GM12873 (cell line): ENCODE data around the gene PPP1R7.

Experiments used
- TF ChIP-seq, protein P1 (sequence below): IDR thresholded peaks from 2 replicates; pipeline ENCODE4 v1.5.1; 2012; ENCODE audit warnings: low read depth, mild to moderate bottlenecking, moderate library complexity, low read length, control low read depth; ENCODE audit not compliant: insufficient read depth; ENCODE audit errors: missing control alignments

The PPP1R7 gene

DNA sequence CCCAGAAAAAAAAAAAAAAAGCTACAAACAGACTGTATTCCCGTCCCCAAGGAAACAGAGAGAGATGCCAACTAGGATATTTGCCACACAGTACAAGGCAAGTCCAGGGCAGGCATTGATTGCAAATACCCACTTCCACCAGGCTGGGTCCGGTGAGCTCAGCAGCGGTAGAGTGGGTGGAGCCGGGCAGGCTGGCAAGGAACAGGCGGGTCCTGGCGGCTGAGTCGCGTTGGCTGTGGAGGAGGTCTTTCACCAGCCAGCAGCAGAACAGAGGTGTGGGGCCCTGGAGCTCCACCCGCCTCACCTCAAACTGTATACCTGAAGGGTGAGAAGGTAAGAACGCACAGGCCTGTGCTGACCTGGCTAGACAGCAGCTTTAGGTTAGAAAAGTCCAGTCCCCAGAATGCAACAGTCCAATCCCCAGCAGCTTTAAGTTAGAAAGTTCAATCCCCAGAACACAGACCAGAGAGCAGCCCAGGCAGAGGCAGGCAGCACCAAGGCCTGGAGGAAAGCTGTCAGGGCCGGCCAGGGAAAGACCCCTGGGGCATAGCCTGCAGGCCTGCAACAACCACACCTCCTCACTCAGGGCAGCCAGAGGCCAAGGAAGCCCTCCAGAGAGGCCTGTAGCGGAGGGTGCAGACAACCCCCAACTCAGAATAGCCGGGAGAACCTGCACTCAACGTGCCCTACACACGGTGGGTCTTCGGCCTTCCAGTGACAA, 26.3 kb upstream of the PPP1R7 start:
- TF ChIP-seq, protein P1, sequence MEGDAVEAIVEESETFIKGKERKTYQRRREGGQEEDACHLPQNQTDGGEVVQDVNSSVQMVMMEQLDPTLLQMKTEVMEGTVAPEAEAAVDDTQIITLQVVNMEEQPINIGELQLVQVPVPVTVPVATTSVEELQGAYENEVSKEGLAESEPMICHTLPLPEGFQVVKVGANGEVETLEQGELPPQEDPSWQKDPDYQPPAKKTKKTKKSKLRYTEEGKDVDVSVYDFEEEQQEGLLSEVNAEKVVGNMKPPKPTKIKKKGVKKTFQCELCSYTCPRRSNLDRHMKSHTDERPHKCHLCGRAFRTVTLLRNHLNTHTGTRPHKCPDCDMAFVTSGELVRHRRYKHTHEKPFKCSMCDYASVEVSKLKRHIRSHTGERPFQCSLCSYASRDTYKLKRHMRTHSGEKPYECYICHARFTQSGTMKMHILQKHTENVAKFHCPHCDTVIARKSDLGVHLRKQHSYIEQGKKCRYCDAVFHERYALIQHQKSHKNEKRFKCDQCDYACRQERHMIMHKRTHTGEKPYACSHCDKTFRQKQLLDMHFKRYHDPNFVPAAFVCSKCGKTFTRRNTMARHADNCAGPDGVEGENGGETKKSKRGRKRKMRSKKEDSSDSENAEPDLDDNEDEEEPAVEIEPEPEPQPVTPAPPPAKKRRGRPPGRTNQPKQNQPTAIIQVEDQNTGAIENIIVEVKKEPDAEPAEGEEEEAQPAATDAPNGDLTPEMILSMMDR: no peak

DNA sequence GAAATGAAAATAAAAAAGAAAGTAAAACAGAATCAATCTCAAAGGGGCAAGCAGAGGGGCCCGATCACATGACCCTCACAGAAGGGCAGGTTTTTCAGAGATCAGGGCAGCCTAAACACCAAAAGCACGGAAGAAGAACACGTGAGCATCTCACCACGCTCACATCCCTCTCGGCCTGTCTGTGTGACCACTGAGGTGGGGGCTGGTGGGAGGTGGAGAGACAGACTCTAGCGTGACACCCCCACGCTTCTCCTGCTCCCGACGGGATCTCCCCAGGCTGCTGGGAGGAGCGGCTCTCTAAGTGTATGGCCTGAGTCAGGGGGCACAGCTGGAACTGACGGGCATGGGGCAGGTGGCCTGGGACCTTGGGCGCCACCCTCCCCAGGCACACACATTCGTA, 24.6 kb upstream of the PPP1R7 start:
- TF ChIP-seq, protein P1: no peak

DNA sequence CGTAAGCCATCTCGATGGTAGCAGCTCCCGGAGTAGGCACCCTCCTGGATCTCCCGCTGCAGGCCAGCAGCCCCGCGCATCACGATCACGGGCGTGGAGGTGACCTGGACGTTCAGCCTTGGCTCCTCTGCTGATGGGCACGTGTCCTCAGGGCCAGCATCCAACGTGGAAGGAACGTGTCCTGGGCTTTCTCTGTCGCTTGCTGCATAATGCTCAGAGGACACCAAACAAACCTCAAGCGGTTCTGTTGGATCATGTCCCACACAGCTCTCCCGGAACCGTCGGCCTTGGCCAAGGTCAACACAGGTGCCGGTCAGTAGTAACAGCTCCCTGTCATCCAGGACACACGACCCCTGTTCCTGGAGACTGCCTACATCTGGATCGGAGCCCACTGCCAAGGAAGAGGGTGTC, 24.1 kb upstream of the PPP1R7 start:
- TF ChIP-seq, protein P1: no peak

DNA sequence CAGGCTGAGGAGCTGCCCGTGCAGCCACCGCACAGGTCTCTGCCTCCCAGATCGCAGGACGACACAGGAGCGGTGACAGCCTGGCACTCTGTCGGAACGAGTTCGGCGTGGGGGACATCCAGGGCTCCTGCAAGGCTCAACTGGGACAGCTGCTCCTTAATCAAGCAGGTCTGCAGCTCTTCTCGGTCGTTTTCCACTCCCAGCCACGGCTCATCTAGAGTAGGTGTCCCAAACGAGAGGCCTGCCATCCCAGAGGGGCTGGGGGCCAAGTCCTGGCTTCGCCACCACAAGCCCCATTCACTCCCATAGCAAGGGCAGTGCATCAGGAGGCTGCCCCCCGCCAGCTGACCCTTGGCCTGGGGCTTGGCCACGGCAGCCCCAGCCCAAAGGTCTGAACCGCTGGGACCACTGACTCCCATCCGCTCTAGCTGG, 23.5 kb upstream of the PPP1R7 start:
- TF ChIP-seq, protein P1: no peak

DNA sequence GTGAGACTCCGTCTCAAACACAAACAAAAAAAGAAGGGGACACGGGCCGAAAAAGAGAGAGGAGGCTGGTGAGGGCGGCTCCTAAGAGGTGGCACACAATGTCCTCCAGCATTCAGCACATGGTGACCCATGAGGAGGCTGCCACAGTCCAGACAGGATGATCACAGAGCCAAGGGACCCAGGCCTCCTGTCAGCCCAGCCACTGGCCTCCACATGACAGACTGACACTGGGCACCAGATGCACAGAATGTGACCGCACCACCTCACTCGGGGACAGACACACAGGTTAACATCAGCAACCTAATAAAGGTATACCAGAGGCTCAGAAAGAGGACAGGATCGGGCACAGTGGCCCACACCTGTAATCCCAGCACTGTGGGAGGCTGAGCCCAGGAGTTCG, 22.0 kb upstream of the PPP1R7 start:
- TF ChIP-seq, protein P1: no peak

DNA sequence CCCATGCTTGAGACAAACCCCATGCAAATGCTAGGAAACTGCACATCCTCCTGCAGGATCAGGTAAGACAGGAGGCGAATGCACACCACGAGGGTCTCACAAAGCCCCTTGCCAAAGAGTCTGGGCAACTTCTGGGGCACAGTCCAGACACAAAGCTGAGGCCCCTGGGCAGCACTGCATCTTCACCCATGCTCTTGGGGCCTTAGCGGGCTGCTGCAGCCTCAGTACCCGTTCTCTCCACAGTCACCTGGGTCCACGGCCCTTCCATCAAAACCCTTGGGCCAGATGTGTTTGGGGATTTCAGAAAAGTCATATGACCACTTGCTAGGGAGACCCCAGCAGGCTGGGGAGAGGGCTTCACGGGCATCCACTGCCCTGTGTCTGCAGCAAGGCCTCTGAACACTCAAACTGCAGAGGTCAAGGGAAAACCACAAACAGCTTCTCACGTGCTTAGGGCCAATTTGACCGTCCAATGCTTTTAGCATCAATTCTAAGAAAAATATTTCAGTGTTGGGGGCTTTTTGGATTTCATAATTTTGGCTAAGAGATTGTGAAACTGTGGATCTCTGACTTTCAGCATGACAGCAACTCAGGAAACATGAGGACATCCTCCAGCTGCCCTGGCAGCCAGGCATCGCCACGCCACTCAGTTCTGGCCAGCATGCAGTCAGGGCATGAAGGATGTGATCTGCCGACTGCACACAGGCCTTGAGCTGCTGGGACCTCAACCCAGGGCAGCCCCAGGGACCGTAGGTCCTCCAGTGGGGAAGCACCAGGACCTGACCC, 21.0 kb upstream of the PPP1R7 start:
- TF ChIP-seq, protein P1: no peak

DNA sequence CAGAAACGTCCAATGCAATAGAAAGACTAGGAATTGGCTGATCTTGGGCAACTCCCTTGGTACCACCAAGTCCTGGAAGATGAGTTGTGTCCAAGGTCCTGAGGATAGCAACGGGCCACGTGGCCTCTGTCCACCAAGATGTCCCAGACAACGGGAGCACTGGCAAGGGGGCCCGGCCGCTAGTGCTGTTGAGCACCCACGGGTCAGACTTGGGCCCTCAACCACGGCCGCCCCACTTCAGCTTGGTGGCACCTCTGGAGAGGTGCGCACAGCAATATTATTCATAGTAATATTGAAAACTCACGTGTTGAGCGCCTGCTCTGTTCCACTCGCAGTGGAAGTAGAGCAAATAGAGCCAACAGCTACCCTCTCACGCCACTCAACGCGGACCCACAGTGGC, 20.0 kb upstream of the PPP1R7 start:
- TF ChIP-seq, protein P1: no peak
